Esophagus (tissue), 2 donors: Measurements from ENCODE around the gene ABHD12. TPM values are rescaled to one million over a fixed set of nuclear protein-coding genes. Genes with fewer than 3 reads are reported as not detected.

Experiments used
- H3K27ac ChIP-seq, 2 donors: one replicate each; pipeline ENCODE4 v1.5.1; 2013; ENCODE audit warnings: low read depth in 2 of 2, mild to moderate bottlenecking in 2 of 2, inconsistent platforms in 1 of 2, low read length in 1 of 2, moderate library complexity in 1 of 2
- H3K27me3 ChIP-seq, 2 donors: one replicate each; pipeline ENCODE4 v1.6.1; 2013; ENCODE audit warnings: low read length in 2 of 2, control low read depth in 1 of 2, mild to moderate bottlenecking in 1 of 2; ENCODE audit not compliant: insufficient read depth in 2 of 2, control insufficient read depth in 1 of 2
- H3K36me3 ChIP-seq, 2 donors: one replicate each; pipeline ENCODE4 v1.6.1; 2013; ENCODE audit warnings: low read length in 1 of 2; ENCODE audit not compliant: control insufficient read depth in 2 of 2, insufficient read depth in 2 of 2
- H3K4me1 ChIP-seq, 2 donors: one replicate each; pipeline ENCODE4 v1.6.1; 2013; ENCODE audit warnings: low read length in 1 of 2; ENCODE audit not compliant: control insufficient read depth in 2 of 2, insufficient read depth in 2 of 2
- H3K4me3 ChIP-seq, 2 donors: one replicate each; pipeline ENCODE4 v1.5.1; 2013; ENCODE audit warnings: low read length in 2 of 2, mild to moderate bottlenecking in 2 of 2, low read depth in 1 of 2, moderate library complexity in 1 of 2
- H3K9me3 ChIP-seq, 2 donors: one replicate each; pipeline ENCODE4 v1.6.1; 2013; ENCODE audit warnings: mild to moderate bottlenecking in 2 of 2, low read depth in 1 of 2, low read length in 1 of 2, moderate library complexity in 1 of 2; ENCODE audit not compliant: control insufficient read depth in 2 of 2, insufficient read depth in 1 of 2
- WGBS, 2 donors: extraction: QIAGEN DNeasy Blood & Tissue Kit; methylation state at CpG; one replicate each; pipeline ENCODE4 v1.1.7; 2013; 5-methylcytosine and 5-hydroxymethylcytosine counted together
- polyA plus RNA-seq, 2 donors: library from polyadenylated mRNA; stranded (reverse); fragments of 200-250 nt; gene quantifications; one replicate each; pipeline ENCODE4 v1.2.3, GENCODE V29; 2013
- donor health status: healthy with polysubstance abuse.
- donor health status: Bipolar disorder and iron deficiency.

ABHD12 gene
- polyA plus RNA-seq, 2 donors: 36.9 to 42.3 TPM

GRCh38 chr20:25286917-25287316 lies 103.7 kb downstream of the ABHD12 start:
- H3K27ac ChIP-seq: no peak overlapping the region
- H3K27me3 ChIP-seq: no peaks in the 10 kb centered on the region
- H3K9me3 ChIP-seq: no peaks in the 10 kb centered on the region
- H3K36me3 ChIP-seq: peaks cover 16 to 79% of the 10 kb centered on the region in 2 donors
- 91 to 94% methylated on average over 12 of the region's 12 CpGs for WGBS, 2 donors
- H3K4me3 ChIP-seq: no peak overlapping the region
- H3K4me1 ChIP-seq: no peaks in the 10 kb centered on the region

GRCh38 chr20:25285856-25286798 lies 104.5 kb downstream of the ABHD12 start:
- H3K27ac ChIP-seq: no peak overlapping the region
- H3K27me3 ChIP-seq: no peaks in the 10 kb centered on the region
- no peaks in the 10 kb centered on the region for H3K9me3 ChIP-seq
- 89 to 91% methylated on average over 24 of the region's 24 CpGs for WGBS, 2 donors
- no peaks in the 10 kb centered on the region for H3K4me1 ChIP-seq
- no peak overlapping the region for H3K4me3 ChIP-seq
- H3K36me3 ChIP-seq: peaks cover 16 to 77% of the 10 kb centered on the region in 2 donors

DNA sequence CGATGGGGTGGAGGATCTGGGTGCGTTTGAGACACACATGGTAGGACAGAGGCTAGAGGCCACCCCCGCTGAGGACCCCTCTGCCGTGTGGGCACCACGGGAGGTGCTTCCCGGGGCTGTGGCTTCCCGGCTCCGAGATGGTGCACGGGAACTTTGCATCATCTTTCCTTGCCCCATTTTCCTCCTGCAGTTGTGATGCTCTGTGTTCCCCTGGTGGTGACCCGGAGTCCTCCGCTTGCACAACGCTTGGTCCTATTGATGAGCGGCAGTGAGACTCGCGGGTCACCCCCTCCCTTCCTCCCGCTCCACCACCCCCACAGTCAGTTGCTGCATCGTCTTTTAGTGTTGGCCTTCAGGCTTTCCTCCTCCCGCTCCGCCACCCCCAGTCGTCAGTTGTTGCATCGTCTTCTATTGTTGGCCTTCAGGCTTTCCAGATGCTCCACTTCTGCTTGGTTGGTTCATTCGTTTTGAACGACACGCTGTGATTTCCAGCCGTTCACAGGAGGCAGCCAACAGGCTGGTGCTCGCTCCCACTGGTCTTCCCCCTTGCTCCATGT lies 105.5 kb downstream of the ABHD12 start:
- Histone ChIP-seq H3K27ac (no peak overlapping the region), H3K9me3 (no peaks in the 10 kb centered on the region), H3K36me3 (peaks cover 9 to 78% of the 10 kb centered on the region in 2 donors), H3K27me3 (no peaks in the 10 kb centered on the region), H3K4me3 (no peak overlapping the region), H3K4me1 (peaks cover 0 to 4% of the 10 kb centered on the region in 2 donors)
- WGBS, 2 donors: 88 to 89% methylated on average over 26 of the region's 26 CpGs

- Histone ChIP-seq H3K27me3 (no peaks in the 10 kb centered on the region), H3K27ac (no peak overlapping the region), H3K4me3 (no peak overlapping the region), H3K4me1 (peaks cover 0 to 8% of the 10 kb centered on the region in 2 donors), H3K36me3 (peaks cover 9 to 83% of the 10 kb centered on the region in 2 donors), H3K9me3 (no peaks in the 10 kb centered on the region)
- WGBS, 2 donors: 94 to 95% methylated on average over 17 of the region's 17 CpGs
These were observed 106.5 kb downstream of the ABHD12 start for GRCh38 chr20:25284131-25284601.

DNA sequence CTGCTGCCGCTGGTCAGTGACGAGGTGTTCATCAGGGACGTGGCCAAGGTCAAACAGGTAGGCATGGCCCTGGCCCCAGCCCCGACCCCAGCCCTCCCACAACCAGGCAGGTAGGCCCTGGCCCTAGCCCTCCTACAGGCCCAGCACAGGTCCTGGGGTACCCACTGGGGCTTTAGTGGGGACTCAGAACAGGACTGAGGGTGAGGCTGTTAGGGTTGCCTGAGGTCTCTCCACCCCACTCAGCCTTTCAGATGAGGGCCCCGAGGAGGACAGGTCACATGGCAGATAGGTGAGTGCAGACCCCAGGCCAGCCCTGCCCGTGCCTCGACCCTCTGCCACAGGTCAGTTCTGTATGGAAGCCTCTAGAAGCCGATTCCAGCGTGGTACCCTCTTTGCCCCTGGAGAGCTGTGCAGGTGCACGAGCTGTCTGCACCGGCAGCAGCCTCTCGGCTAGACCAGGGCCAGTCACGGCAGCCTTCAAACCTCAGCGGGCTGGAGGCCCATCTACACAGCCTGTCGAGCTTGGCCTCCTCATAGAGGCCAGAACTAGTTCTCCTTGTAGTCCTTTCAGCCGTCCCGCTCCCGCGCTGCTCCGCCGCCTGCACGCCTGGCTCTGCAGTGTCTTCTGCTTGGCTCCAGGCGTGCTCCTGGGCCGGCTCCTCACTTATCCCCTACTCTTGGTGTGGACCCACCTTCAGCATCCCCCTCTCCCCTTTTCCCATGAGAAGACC lies 107.2 kb downstream of the ABHD12 start:
- WGBS, 2 donors: 93 to 94% methylated on average over 24 of the region's 24 CpGs
- H3K36me3 ChIP-seq: peaks cover 11 to 83% of the 10 kb centered on the region in 2 donors

DNA sequence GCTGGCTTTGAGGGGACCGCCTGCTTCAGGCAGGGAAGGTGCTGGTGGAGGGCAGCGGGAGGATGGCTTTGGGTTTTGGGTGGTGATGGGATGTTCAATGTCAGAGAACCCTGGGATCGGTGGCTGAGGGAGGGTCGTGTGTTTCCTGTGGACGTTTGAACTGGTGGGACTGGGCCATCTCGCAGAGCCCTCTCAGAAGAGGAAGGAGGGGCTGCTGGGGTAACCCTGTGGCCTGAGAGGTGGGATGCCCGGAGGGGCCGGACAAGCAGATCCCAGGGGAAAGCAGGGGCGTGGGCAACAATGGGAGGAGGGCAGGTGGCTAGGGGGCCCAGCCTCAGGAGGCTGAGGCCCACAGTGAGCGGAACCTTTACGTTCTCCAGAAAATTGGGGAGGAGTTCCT lies 107.8 kb downstream of the ABHD12 start:
- Histone ChIP-seq H3K27me3 (no peaks in the 10 kb centered on the region), H3K4me3 (no peak overlapping the region), H3K36me3 (peaks cover 11 to 84% of the 10 kb centered on the region in 2 donors), H3K27ac (no peak overlapping the region), H3K4me1 (peaks cover 0 to 10% of the 10 kb centered on the region in 2 donors), H3K9me3 (no peaks in the 10 kb centered on the region)
- 86 to 88% methylated on average over 11 of the region's 11 CpGs for WGBS, 2 donors

More for the DNA sequence above, 107.2 kb downstream of the ABHD12 start:
- no peaks in the 10 kb centered on the region for H3K27me3 ChIP-seq
- no peak overlapping the region for H3K27ac ChIP-seq
- no peaks in the 10 kb centered on the region for H3K9me3 ChIP-seq
- H3K4me1 ChIP-seq: peaks cover 0 to 10% of the 10 kb centered on the region in 2 donors
- H3K4me3 ChIP-seq: no peak overlapping the region

DNA sequence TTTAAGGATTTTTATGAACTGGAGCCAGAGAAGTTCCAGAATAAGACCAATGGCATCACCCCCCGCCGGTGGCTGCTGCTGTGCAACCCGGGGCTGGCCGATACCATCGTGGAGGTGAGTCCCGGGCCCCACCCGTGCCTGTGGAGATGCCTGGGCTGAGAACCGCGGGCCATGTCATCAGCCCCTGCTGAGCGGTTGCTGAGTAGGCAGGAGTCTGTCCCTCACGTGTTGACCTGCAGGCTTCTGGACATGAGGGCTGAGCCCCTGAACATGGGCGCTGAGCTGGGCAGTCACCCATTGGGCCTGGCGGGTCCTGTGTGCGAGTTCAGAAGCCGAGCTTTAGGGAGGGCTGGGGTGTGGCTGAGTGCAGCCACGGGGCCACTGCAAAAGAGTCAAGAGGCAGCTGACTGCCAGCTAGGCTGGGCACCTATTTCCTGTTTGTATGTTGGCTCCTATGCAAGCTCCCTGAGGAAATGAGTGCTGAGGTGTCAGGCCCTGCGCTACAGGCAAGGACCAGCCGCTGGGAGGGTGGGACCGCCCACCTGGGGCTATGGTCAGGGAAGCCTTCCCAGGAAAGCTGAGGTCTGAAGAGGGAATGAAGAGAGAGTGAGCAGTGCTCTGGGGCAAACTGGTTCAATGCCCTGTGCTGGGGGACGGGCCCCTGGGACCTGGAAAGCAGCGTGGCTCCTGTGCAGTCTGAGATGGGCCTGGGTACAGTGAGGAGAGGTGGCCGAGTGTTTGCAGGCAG lies 108.4 kb downstream of the ABHD12 start:
- no peak overlapping the region for H3K4me3 ChIP-seq
- H3K27me3 ChIP-seq: no peaks in the 10 kb centered on the region
- H3K27ac ChIP-seq: no peak overlapping the region
- WGBS, 2 donors: 81 to 92% methylated on average over 22 of the region's 22 CpGs
- H3K9me3 ChIP-seq: no peaks in the 10 kb centered on the region
- H3K4me1 ChIP-seq: peaks cover 0 to 10% of the 10 kb centered on the region in 2 donors
- H3K36me3 ChIP-seq: peaks cover 15 to 87% of the 10 kb centered on the region in 2 donors

GRCh38 chr20:25281541-25281991 lies 109.1 kb downstream of the ABHD12 start:
- H3K27me3 ChIP-seq: no peaks in the 10 kb centered on the region
- no peak overlapping the region for H3K4me3 ChIP-seq
- peaks cover 15 to 87% of the 10 kb centered on the region in 2 donors for H3K36me3 ChIP-seq
- 72 to 80% methylated on average over 21 of the region's 21 CpGs for WGBS, 2 donors
- H3K27ac ChIP-seq: no peak overlapping the region
- H3K9me3 ChIP-seq: no peaks in the 10 kb centered on the region
- peaks cover 0 to 10% of the 10 kb centered on the region in 2 donors for H3K4me1 ChIP-seq
